GM21381 (cell line): ENCODE measurements around the gene TMEM129.

Source experiments
- ATAC-seq: cut with Tn5 transposase; IDR thresholded peaks from one replicate; pipeline ENCODE4 v1.9.1; 2021; ENCODE audit warnings: mild to moderate bottlenecking, moderate library complexity; ENCODE audit not compliant: unreplicated experiment

Gene TMEM129

DNA sequence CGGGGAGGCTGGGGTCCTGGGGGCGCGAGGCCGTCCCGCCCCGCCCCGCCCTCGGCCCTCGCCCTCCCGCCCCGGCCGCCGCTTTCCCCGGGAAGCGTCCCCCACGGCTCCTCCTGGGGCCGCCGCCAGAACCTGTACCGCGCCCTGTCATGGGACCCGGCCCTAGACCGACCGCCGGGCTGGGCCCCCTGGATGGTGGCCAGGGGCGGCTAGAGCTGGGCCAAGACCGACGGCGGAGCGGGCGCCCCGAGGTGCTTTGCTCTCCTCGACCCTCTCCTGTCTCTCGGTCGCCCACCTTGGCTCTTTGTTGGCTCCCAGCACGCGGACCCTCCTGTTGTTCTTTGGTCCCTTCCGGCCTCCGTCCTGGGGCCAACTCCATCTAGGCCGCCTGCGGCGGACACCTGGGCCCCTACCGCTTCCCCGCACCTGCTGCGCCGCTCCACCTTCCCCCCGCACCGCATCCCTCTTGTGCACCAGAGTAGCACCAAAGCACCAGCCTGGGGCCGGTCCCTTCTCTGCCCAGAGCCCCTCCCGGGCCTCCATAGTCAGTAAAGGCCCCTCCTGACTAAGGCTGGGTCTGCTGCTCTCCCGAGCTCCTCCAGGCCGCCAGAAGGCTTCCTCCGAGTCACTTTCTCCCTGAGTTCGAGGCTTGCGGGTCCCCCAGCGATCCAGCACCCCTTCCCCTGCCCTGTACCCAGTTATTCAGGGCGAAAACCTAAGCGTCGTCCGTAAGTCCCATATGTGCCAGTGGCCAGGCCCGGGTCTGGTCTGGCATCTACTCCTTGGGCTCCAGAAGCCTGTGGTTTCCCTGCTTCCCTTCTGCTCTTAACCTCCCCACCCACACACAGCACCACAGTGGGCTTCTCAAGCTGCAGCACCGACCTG is 785 bp upstream of the TMEM129 start:
- ATAC-seq = peak; percentile 5

DNA sequence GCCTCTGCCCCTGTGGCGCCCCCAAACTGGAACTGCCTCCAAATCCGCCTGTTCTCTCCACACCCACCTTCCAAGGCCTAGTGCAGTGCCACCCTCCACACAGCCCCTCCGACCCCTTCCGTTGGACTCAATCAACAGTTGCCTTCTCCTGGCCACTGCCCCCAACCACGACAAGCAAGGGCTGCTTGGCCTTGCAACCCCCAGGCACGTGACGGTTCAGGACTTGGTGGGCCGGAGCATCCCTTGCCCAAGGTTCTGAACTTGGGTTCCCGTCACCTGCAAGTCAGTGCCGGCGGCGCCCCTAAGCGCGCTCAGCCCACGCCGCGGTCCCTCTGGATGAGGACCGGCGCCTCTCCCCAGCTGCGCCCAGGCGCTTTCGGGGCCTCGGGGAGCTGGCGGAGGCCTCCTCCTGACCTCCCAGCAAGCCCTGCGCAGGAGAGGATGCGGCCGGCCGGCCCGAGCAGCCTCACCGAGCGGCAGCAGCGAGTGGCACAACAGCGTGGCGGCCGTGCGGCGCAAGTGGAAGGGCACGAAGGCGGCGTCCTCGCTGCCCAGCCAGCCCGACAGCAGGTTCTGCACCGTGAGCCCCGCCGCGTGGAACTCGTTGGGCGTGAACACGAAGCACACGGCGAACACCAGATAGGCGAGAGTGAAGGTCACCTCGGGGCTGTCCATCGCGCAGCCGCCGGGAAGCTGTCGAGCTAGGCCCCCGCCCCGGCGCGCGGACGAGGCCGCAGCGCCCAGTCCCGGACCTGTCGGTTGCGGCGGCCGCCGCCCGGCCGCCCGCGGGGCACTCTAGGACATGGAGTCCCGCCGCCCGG is 750 bp downstream of the TMEM129 start:
- peak; percentile 14 for ATAC-seq

DNA sequence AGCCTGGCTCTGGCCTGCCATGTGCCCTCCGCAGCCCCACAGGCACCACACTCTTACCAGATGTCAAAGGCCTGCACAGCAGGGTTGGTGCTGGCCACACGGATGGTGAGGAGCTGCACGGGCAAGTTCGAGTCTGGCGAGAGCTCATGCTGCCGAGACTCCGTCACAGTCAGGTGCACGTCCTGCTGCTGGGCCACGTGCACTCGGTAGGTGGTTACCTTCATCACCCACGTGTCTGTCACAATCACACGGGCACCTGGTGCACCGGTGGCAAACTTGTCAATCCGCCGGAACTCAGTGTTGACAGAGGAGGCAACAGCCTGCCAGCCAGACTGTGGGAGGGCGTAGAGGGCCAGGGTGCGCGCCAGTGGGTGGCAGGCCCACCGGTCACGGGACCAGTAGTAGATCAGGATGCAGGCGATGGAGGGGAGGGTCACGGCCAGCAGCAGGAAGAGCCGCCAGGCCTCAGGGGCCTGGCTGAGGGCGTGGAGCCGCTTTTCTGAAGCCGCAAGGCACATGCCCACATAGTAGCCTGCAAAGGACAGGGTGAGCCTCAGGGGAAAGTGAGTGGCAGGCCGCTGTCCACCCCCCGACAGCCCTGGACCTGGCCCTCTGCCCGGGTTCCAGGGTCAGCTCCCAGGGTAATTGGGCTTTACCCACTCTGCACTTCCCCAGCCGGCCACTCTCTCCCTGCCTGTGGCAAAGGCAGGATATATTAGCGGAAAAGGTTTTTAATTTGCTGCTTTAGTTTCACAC is 2.9 kb downstream of the TMEM129 start:
- no peak for ATAC-seq

DNA sequence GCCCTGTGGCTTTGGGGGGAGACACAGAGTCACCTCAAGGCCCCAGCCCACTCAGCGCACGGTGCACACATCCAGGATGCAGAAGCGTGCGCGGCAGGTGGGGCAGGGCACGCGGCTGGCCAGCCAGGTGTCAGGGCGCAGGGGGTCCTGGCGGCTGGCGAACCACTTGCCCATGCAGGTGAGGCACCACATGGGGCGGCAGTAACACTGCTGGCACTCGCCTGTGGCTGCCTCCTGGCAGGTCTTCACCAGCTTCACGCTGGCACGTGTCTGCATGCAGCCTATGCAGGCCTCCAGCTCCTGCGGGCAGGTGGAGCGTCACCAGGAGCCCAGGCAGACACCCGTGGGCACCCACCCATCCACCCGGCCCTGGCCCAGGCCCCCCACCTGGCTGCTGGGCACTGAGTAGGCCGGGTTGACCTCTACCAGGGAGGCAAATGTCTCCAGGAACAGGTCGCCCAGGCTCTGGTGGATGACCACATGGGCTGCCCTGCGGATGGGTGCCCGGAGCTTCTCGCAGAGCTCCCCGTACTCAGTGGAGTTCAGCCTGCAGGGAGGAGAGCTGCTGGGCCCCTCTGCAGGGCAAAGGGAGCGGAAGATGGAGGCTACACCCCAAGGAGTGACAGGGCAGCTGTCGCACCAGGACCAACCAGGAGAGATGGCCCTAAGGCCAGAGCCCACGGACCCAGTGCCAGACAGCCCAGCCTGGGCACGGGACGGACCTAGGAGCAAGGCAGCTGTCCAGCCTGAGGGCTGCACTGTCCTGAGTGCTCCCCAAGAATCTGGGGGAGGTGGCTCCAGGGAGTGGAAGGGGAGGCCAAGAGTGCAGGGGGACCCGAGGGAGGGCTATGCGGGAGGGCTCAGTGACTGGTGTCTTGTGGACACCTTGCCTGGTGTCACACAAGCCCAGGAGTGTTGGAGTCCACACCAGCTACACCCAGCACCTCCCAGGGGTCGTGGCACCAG is 3.7 kb downstream of the TMEM129 start:
- ATAC-seq = no peak

- no peak for ATAC-seq
Observed at GRCh38 chr4:1716065-1716945, 4.8 kb downstream of the TMEM129 start.

DNA sequence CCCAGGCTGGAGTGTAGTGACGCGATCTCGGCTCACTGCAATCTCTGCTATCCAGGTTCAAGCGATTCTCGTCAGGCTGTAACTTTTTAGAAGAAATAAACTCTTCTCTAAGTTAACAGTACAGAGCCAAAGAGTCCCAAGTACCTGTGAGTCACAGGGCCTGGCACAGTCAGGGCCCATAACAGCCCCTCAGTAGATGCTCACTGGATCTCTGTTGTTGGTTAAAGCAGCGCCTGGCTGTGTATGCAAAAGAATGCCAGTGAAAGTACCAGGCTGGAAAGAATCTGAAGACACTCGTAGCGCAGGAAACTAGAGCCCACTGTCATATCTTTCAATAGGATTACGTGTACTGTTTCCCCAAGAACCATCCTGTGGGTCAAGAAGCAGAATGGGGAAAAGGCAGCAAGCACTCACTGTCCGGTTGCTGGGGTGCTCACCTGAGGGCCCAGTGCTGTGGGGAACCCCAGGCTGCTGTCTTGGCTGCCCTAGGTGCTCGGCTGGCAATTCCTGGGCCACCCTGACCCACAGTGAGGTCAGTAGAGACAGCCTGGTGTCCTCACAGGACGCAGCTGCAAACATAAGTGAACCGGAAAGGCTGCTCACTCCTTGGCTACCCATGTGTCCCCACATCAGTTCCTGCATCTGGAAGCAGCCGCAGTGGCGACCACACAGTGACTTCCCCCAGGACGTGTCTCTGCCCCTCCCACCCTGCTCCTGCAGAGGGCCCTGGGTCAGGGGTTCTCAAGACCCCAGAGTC is 5.9 kb downstream of the TMEM129 start:
- no peak for ATAC-seq

DNA sequence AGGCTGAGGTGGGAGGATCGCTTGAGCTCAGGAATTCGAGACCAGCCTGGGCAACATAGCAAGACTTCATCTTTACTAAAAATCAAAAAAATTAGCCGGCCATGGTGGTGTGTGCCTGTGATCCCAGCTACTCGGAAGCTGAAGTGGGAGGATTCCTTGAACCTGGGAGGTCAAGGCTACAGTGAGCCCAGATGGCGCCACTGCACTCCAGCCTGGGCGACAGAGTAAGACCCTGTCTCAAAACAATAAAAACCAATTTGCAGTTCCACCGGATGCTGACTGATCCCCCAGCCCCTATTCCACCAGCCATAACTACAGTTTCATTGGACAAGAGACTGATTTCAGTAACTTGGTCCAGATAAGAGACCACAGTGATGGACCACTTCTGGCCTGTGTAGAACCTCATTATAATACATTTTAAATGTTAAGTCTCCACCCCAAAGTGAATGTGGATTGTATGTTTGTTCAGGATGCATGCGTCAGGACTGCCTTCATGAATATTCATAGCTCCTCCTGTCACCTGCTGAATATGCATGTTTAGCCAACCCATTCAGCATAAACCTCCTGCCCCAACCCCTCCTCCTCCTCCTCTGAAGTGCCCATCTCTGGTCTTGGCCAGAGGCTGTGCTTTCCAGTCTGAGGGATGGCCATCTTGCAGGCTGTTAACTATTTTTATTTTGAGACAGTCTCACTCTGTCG is 6.7 kb downstream of the TMEM129 start:
- no peak for ATAC-seq

GRCh38 chr4:1713003-1713851 is 7.9 kb downstream of the TMEM129 start:
- no peak for ATAC-seq

DNA sequence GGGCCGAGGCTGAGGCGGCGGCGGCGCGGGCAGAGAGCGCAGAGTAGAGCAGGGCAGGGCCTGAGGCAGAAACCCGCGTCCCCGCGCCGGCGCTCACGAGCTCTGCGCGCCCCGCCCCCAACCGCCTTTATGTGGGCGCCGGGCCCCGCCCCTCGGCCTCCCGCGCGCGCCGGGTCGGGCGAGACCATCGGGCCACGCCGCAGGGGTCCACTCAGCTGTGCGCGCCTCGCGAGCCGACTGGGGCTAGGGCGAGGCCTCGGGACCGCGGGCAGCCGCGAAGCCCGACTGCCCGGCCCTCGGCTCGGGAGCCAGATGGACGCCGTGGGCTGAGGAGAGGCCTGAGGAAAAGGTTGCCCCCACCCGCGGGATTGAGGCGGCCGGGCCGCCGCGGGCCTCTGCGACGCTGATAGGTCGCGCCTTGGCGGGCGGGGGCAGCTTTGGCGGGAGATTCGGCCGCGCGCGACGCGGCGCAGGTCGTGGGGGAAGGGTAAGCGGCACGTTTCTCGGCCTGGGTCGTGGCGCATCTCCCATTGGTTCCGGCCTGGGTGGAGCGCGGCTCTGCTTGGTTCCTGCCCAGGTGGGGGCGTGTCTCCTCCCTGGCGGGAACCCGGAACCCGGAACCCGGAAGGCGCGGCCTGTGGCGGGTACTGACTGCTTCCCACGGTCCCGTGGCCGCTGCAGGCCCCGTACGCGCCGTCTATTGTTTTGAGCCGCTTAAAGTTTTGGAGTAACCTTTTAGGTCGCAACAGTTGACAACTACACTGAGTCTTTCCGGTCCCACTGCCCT is 8.7 kb downstream of the TMEM129 start, which contains the start of gene SLBP:
TSS of gene SLBP (minus strand) at position 104 of the 787 bp plus-strand sequence. CDS start 131 bp downstream, outside the sequence.
- ATAC-seq = peak; percentile 70

GRCh38 chr4:1711571-1712215 is 9.4 kb downstream of the TMEM129 start:
- peak; percentile 14 for ATAC-seq

DNA sequence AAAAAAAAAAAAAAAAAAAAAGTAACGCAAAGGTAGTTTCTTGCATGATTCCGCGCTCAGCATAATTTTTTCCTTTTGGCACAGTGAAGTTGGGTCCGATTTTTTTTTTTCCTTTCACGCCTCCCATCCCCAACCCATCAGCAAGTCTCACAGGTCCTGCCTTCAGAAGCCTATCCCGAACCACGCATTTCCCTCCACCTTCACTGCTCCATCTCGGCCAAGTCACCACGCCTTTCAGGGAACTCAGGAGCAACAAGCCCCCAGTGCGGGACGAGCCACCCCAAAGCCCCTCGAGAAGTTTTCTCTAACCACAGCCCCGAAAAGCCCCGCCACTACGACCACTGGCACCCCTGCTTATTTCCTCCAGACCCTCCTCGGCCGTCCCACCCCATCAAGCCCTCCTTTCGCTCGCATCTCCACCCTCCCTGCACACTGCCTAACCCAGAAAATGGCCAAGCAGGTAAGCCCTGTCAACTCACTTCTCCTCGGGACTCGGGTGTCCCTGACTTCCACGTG is 10.0 kb downstream of the TMEM129 start:
- no peak for ATAC-seq

- ATAC-seq = no peak
Observed at GRCh38 chr4:1708581-1708980, 12.5 kb downstream of the TMEM129 start.

GRCh38 chr4:1706358-1706757 is 14.8 kb downstream of the TMEM129 start:
- ATAC-seq = no peak

- no peak for ATAC-seq
Observed at GRCh38 chr4:1705732-1706131, 15.4 kb downstream of the TMEM129 start.

GRCh38 chr4:1703867-1704266 is 17.3 kb downstream of the TMEM129 start:
- no peak for ATAC-seq
